ENCODE results near the gene BAIAP3.

Gene BAIAP3

GRCh38 chr16:1333149-1333812 is at the start of gene BAIAP3:
TSS of gene BAIAP3 (plus strand) at chr16:1333645. CDS start at chr16:1338550, 4,905 bp downstream.
- no peak within 1 kb of the TSS; the same call in 1 of the 2 replicates for H3K4me3 ChIP-seq (ENCODE audit: low read depth, low read length)
- DNase-seq (ENCODE audit: low read depth): no peak
- no peak for TF ChIP-seq CTCF (IDR thresholded peaks at IDR 0.05; ENCODE audit: low read depth, low read length, missing control alignments)

- no peak for TF ChIP-seq CTCF (IDR thresholded peaks at IDR 0.05; ENCODE audit: low read depth, low read length, missing control alignments)
- no peak for DNase-seq (ENCODE audit: low read depth)
- no peak overlapping the region for H3K4me3 ChIP-seq (ENCODE audit: low read depth, low read length)
These were observed 49.3 kb upstream of the BAIAP3 start for GRCh38 chr16:1283996-1284616.

- no peak for DNase-seq (ENCODE audit: low read depth)
- TF ChIP-seq CTCF (IDR thresholded peaks at IDR 0.05; ENCODE audit: low read depth, low read length, missing control alignments): no peak
- H3K4me3 ChIP-seq (ENCODE audit: low read depth, low read length): no peak overlapping the region
These were observed 47.6 kb upstream of the BAIAP3 start for GRCh38 chr16:1285669-1286512.

GRCh38 chr16:1286513-1287094 is 46.8 kb upstream of the BAIAP3 start:
- no peak for TF ChIP-seq CTCF (IDR thresholded peaks at IDR 0.05; ENCODE audit: low read depth, low read length, missing control alignments)
- DNase-seq (ENCODE audit: low read depth): no peak

GRCh38 chr16:1287982-1288670 is 45.3 kb upstream of the BAIAP3 start:
- no peak for DNase-seq (ENCODE audit: low read depth)
- no peak overlapping the region for H3K4me3 ChIP-seq (ENCODE audit: low read depth, low read length)
- no peak for TF ChIP-seq CTCF (IDR thresholded peaks at IDR 0.05; ENCODE audit: low read depth, low read length, missing control alignments)

More at GRCh38 chr16:1286513-1287094, 46.8 kb upstream of the BAIAP3 start:
- H3K4me3 ChIP-seq (ENCODE audit: low read depth, low read length): no peak overlapping the region

- no peak for TF ChIP-seq CTCF (IDR thresholded peaks at IDR 0.05; ENCODE audit: low read depth, low read length, missing control alignments)
- no peak for DNase-seq (ENCODE audit: low read depth)
- H3K4me3 ChIP-seq (ENCODE audit: low read depth, low read length): no peak overlapping the region
These were observed 44.5 kb upstream of the BAIAP3 start for GRCh38 chr16:1288813-1289476.
